ENCODE data around the gene CCDC192. TPM values are rescaled to one million over a fixed set of nuclear protein-coding genes. Genes with fewer than 3 reads are reported as not detected.

Gene CCDC192
- total and polyA plus RNA-seq, 2 of the 4 experiments (the other 2 are of a cell fraction): not detected

- CTCF ChIA-PET: no interaction called here
- dilution Hi-C loops (cut with HindIII; ENCODE audit: low sequenced_read_pairs, unreplicated experiment): no loop called here
Observed at GRCh38 chr5:127970081-127970480, 266.9 kb downstream of the CCDC192 start.

More at GRCh38 chr5:127970081-127970480, 266.9 kb downstream of the CCDC192 start:
- Histone ChIP-seq H3K9me3 (ENCODE audit: control insufficient read depth, insufficient read depth, low read length) (no peaks in the 10 kb centered on the region; the same call in 1 of the 2 replicates), H3K4me2 (ENCODE audit: low read depth, low read length) (no peak overlapping the region), H2BK15ac (ENCODE audit: low read depth, low read length) (no peak overlapping the region), H4K5ac (ENCODE audit: low read depth, low read length) (no peak overlapping the region), H3K9ac (ENCODE audit: low read depth, low read length) (no peak overlapping the region), H3K23ac (ENCODE audit: low read depth, low read length) (no peak overlapping the region), H3K27me3 (ENCODE audit: control insufficient read depth, insufficient read depth, low read length) (no peaks in the 10 kb centered on the region), H3K79me1 (ENCODE audit: low read depth in 1 of 2, low read length in 2 of 2) (no peaks in the 10 kb centered on the region), H4K91ac (ENCODE audit: insufficient read depth, low read depth, low read length) (no peak overlapping the region), H3K36me3 (ENCODE audit: control insufficient read depth, insufficient read depth, low read length) (peaks cover 4% of the 10 kb centered on the region; the same call in 1 of the 2 replicates), H3K27ac (ENCODE audit: insufficient read depth, low read length) (no peak overlapping the region), H2AFZ (replicated peaks; ENCODE audit: low read length, poor library complexity) (no peak overlapping the region), H2BK5ac (ENCODE audit: low read depth, low read length, poor library complexity, severe bottlenecking) (no peak overlapping the region), H4K20me1 (ENCODE audit: insufficient read depth, low read length) (no peaks in the 10 kb centered on the region), H2AK5ac (ENCODE audit: low read depth, low read length) (no peak overlapping the region), H2BK20ac (ENCODE audit: low read depth, low read length) (no peak overlapping the region), H2AK9ac (replicated peaks; ENCODE audit: low read depth, low read length, poor library complexity) (no peak overlapping the region), H3K4ac (ENCODE audit: low read depth, low read length) (no peak overlapping the region), H3K4me3 (ENCODE audit: insufficient read depth, low read depth, low read length) (no peak overlapping the region), H3K56ac (ENCODE audit: extremely low read depth, insufficient read depth, low read length) (no peak overlapping the region), H3K9me1 (ENCODE audit: insufficient read depth, low read length) (no peaks in the 10 kb centered on the region), H3K4me1 (ENCODE audit: control insufficient read depth, insufficient read depth, low read length) (no peaks in the 10 kb centered on the region), H3K18ac (ENCODE audit: low read depth, low read length) (no peak overlapping the region), H4K8ac (ENCODE audit: low read depth in 2 of 2, low read length in 2 of 2) (no peak overlapping the region), H3K14ac (replicated peaks; ENCODE audit: low read depth, low read length) (no peak overlapping the region), H2BK120ac (ENCODE audit: low read depth, low read length) (no peak overlapping the region)
- POLR2A ChIA-PET (ENCODE audit: unreplicated experiment): no interaction called here
- no peak for TF ChIP-seq MAFK (IDR thresholded peaks at IDR 0.05; ENCODE audit: low read depth, low read length)
- no peak for TF ChIP-seq CTCF (conservative IDR thresholded peaks at IDR 0.05; ENCODE audit: low read depth, low read length)
- no peak for TF ChIP-seq SMC3 (IDR thresholded peaks at IDR 0.05; ENCODE audit: low read depth, low read length)
- no peak for TF ChIP-seq BHLHE40 (IDR thresholded peaks at IDR 0.05; ENCODE audit: low read depth, low read length)
- no peak for TF ChIP-seq NFE2L2 (IDR thresholded peaks at IDR 0.05; ENCODE audit: low read depth, low read length)
- no peak for TF ChIP-seq POLR2A (IDR thresholded peaks at IDR 0.05; ENCODE audit: low read depth, low read length)
- no peak for TF ChIP-seq RCOR1 (IDR thresholded peaks at IDR 0.05; ENCODE audit: insufficient replicate concordance, low read length)
- no peak for TF ChIP-seq CEBPB (IDR thresholded peaks at IDR 0.05; ENCODE audit: low read depth, low read length)
- BruUV-seq (replicated peaks): no TSS peak
- in situ Hi-C loops (cut with MboI; ENCODE audit: low sequenced_read_pairs): no loop called here
- no CpG with 5 or more reads among the region's 1 CpG for WGBS, 2 experiments (ENCODE audit: extremely low coverage in 2 of 2, insufficient read length in 1 of 2)
- DNase-seq (no peak), ATAC-seq (ENCODE audit: low read depth) (no peak)
- intact Hi-C loops (cut with micrococcal nuclease): no loop called here

Data from IMR-90 (cell line).